OCI-LY1 (cell line): Measurements from ENCODE around the gene MRPL33.

ENCODE experiments used
- EZH2 ChIP-seq: fragments of 200-600 bp; sonication (generic), shearing (Covaris generic); IDR thresholded peaks from 2 replicates; pipeline ENCODE4 v1.8.0; 2017; ENCODE audit warnings: borderline replicate concordance, mixed run types, mild to moderate bottlenecking, antibody characterized with exemption, low read length, moderate library complexity, mixed read lengths
- TF ChIP-seq, protein P1 (sequence below): fragments of 200-600 bp; sonication (generic), shearing (Covaris generic); IDR thresholded peaks from 2 replicates; pipeline ENCODE4 v1.5.1; 2017; ENCODE audit warnings: mild to moderate bottlenecking, antibody characterized with exemption, low read length, moderate library complexity, mixed read lengths

DNA sequence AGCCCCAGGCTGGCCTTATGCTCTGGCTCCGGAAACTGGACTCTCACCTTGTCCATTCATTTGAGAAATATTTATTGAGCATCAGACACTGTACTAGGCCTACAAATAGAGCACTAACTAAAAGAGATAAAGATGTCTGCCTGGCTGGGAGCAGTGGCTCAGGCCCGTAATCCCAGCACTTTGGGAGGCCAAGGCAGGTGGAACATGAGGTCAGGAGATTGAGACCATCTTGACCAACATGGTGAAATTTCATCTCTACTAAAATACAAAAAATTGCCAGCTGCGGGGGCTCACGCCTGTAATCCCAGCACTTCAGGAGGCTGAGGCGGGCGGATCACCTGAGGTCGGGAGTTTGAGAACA, 7.6 kb upstream of the MRPL33 start:
- TF ChIP-seq, protein P1, sequence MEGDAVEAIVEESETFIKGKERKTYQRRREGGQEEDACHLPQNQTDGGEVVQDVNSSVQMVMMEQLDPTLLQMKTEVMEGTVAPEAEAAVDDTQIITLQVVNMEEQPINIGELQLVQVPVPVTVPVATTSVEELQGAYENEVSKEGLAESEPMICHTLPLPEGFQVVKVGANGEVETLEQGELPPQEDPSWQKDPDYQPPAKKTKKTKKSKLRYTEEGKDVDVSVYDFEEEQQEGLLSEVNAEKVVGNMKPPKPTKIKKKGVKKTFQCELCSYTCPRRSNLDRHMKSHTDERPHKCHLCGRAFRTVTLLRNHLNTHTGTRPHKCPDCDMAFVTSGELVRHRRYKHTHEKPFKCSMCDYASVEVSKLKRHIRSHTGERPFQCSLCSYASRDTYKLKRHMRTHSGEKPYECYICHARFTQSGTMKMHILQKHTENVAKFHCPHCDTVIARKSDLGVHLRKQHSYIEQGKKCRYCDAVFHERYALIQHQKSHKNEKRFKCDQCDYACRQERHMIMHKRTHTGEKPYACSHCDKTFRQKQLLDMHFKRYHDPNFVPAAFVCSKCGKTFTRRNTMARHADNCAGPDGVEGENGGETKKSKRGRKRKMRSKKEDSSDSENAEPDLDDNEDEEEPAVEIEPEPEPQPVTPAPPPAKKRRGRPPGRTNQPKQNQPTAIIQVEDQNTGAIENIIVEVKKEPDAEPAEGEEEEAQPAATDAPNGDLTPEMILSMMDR, result no peak
- no peak for TF ChIP-seq EZH2
